Measurements from ENCODE around the gene MAGI2.

The MAGI2 gene

GRCh38 chr7:78159545-78159944 is 1293.9 kb downstream of the MAGI2 start:
- DNase-seq: no peak

- DNase-seq: no peak
These were observed 1300.2 kb downstream of the MAGI2 start for GRCh38 chr7:78153285-78153684.

- DNase-seq: no peak
These were observed 1302.2 kb downstream of the MAGI2 start for GRCh38 chr7:78151229-78151628.

GRCh38 chr7:78149787-78150186 is 1303.7 kb downstream of the MAGI2 start:
- DNase-seq: no peak

GRCh38 chr7:78148166-78148894 is 1305.1 kb downstream of the MAGI2 start:
- DNase-seq: no peak

GRCh38 chr7:78146546-78146945 is 1306.9 kb downstream of the MAGI2 start:
- no peak for DNase-seq

- DNase-seq: no peak
These were observed 1309.8 kb downstream of the MAGI2 start for GRCh38 chr7:78143661-78144060.

GRCh38 chr7:78141522-78142281 is 1311.8 kb downstream of the MAGI2 start:
- DNase-seq: no peak

GRCh38 chr7:78140109-78140508 is 1313.4 kb downstream of the MAGI2 start:
- DNase-seq: no peak

- no peak for DNase-seq
These were observed 1314.1 kb downstream of the MAGI2 start for GRCh38 chr7:78139335-78139734.

GRCh38 chr7:78134774-78135173 is 1318.7 kb downstream of the MAGI2 start:
- no peak for DNase-seq

- DNase-seq: no peak
These were observed 1319.2 kb downstream of the MAGI2 start for GRCh38 chr7:78134256-78134655.

- no peak for DNase-seq
These were observed 1322.8 kb downstream of the MAGI2 start for GRCh38 chr7:78130446-78131215.

- no peak for DNase-seq
These were observed 1323.6 kb downstream of the MAGI2 start for GRCh38 chr7:78129865-78130264.

GRCh38 chr7:78127009-78127408 is 1326.5 kb downstream of the MAGI2 start:
- no peak for DNase-seq

- DNase-seq: no peak
These were observed 1327.6 kb downstream of the MAGI2 start for GRCh38 chr7:78125884-78126283.

- DNase-seq: no peak
These were observed 1329.3 kb downstream of the MAGI2 start for GRCh38 chr7:78124216-78124615.

- no peak for DNase-seq
These were observed 1331.6 kb downstream of the MAGI2 start for GRCh38 chr7:78121888-78122287.

- no peak for DNase-seq
These were observed 1335.0 kb downstream of the MAGI2 start for GRCh38 chr7:78118470-78118869.

GRCh38 chr7:78115876-78116275 is 1337.6 kb downstream of the MAGI2 start:
- DNase-seq: no peak

GRCh38 chr7:78114993-78115392 is 1338.5 kb downstream of the MAGI2 start:
- no peak for DNase-seq

GRCh38 chr7:78112488-78112887 is 1341.0 kb downstream of the MAGI2 start:
- no peak for DNase-seq

- DNase-seq: no peak
These were observed 1342.1 kb downstream of the MAGI2 start for GRCh38 chr7:78111386-78111785.

GRCh38 chr7:78103475-78103874 is 1350.0 kb downstream of the MAGI2 start:
- no peak for DNase-seq

All from CD4-positive, alpha-beta T cell treated with Interleukin-12 subunit alpha and Interleukin-12 subunit beta, for 1 hour (primary cell).